Retinal pigment epithelial cell (primary cell): ENCODE data around the gene TDRD5.

ENCODE experiments used
- DNase-seq: peaks from one replicate; pipeline ENCODE4 v3.0.0-alpha.2; 2010; ENCODE audit warnings: low read depth
- H3K4me3 ChIP-seq: 2 replicates; pipeline ENCODE4 v1.5.1; 2011; ENCODE audit warnings: mild to moderate bottlenecking, low read length, control low read depth, moderate library complexity
- TF ChIP-seq, protein P1 (sequence below): conservative IDR thresholded peaks from 2 replicates; pipeline ENCODE4 v1.5.1; 2011; ENCODE audit warnings: low read depth, low read length, control low read depth, inconsistent platforms

Gene TDRD5, protein sequence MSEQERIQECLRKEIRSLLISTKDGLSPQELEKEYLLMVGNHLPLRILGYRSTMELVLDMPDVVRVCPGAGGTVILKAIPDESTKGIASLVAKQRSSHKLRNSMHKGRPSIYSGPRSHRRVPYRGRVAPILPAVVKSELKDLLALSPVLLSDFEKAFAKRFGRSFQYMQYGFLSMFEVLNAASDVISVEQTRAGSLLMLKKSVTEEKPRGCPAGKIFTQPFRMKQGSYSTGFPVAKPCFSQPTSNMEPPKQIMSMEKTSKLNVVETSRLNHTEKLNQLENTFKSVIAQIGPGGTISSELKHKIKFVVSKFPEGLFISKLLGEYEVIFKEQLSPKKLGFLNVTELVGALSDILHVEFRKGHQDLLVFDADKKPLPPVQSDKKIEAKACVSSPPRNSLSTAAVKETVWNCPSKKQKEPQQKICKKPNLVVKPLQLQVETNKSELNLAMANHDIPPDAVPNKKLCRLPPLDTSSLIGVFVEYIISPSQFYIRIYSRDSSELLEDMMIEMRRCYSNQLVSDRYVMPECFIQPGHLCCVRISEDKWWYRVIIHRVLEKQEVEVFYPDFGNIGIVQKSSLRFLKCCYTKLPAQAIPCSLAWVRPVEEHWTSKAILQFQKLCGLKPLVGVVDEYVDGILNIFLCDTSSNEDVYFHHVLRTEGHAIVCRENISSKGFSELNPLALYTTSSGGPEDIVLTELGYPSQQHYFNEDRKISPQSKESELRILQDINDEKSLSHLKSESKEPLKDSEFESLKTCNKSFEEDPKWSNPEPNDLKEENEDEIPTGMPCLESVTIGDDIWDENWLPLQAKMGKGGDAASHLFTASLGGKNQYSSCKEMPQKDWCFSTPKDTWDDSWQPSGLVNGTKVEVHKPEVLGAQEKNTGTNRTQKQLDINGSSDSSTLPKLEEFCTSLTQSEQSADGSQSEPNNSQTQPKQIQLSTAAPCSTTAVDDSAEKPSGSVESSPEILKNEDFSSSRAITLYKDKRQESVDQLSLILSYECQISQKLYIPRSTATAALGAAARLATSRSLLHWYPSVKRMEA

DNA sequence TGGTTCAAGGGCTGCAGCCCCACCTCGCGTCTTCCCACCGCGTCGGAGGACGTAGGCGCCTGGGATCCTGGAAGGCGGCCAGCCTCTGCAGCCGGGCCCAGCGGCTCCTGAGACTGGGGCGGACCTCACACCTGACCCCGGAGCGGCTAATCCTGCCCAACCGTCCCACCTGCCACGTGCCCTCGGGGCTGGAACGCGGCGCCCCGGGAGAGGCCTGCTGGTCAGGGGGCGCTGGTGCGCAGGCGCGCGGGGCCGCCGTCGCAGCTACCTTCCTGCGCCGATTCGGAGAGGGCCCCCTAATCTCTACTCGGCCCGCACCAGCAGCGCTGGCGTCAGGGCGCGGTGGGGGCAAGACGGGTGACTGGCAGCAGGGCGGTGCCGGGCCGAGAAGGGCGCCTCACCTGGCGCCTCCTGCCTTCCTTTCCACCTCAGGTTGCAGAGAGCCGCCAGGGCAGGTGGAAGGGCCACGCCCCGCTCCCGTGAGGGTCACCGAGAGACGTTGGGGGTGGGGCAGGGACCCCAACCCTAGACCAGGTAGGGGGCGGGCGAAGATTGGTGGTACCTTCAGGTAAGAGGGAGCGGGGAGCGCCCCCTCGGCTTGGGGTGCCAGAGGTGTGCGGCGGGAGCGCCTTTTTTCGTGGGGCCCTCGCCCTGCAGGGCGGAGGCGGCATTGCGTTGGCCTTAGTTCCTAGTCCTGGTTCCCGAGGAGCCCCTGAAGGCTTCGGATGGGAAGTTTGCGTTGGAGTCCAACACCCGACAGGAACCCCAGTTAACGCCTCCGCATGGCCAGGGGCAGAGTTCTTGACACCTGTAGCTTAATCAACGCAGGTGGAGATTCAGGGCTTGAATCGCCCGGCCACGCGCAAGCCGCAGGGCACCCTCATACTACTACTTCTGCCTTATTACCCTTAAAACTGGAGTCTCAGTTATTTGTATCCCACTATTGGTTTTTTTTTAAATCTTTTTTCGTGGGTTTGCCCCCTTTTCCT is at the start of gene TDRD5:
TDRD5 (plus strand) TSS at position 241 of the 989 bp plus-strand sequence. CDS start 784 bp downstream, outside the sequence.
- peak; percentile 36 for DNase-seq
- TF ChIP-seq, protein P1, sequence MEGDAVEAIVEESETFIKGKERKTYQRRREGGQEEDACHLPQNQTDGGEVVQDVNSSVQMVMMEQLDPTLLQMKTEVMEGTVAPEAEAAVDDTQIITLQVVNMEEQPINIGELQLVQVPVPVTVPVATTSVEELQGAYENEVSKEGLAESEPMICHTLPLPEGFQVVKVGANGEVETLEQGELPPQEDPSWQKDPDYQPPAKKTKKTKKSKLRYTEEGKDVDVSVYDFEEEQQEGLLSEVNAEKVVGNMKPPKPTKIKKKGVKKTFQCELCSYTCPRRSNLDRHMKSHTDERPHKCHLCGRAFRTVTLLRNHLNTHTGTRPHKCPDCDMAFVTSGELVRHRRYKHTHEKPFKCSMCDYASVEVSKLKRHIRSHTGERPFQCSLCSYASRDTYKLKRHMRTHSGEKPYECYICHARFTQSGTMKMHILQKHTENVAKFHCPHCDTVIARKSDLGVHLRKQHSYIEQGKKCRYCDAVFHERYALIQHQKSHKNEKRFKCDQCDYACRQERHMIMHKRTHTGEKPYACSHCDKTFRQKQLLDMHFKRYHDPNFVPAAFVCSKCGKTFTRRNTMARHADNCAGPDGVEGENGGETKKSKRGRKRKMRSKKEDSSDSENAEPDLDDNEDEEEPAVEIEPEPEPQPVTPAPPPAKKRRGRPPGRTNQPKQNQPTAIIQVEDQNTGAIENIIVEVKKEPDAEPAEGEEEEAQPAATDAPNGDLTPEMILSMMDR, result peak; percentile 1
- peak within 1 kb of the TSS; percentile 20 for H3K4me3 ChIP-seq

DNA sequence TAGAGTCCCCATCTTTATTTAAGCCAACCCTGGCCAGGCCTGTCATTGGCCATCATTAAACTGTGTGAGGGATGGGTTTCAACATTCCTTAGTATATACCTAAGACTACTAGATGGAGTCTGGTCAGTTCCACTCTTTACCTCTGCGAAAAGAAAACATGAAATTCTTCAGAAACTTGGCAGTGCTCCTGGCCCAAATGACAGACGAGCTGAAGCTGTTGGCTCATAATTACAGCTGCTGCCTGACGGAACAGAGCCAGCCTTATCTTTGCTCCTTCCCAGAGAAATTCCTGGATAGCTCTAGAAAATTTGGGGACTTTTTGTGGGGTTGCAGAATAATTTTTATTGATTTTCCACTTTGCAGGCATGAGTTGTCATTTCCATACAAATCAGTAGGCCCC is 46.3 kb upstream of the TDRD5 start:
- DNase-seq, result no peak
- TF ChIP-seq, protein P1, result no peak

DNA sequence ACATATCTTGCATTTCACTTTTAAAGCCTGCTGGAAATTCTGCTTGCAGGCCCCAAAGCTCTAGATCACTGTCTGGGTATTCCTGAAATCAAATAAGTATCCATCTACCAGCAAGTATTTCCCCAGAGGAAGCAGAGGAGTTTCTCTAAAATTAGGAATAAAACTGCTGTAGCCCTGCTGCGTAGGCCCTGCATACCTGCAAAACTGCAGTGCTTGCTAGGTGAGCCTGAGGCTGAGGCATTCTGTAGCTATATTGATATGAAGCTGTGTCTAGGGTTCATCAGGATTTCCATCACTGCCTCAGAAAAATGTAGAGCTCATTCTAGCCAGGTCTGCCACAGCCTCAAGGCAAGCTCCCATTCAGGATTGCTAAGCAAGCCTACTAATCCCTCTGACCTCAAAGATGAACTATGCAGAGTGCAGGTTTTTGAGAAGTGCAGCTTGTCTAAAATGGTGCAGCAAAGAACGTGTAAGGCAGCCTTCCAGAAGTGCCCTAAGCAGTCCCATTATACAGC is 44.6 kb upstream of the TDRD5 start:
- DNase-seq, result no peak
- TF ChIP-seq, protein P1, result no peak
- no peak overlapping the region for H3K4me3 ChIP-seq

More for the DNA sequence above, 46.3 kb upstream of the TDRD5 start:
- H3K4me3 ChIP-seq, result no peak overlapping the region

DNA sequence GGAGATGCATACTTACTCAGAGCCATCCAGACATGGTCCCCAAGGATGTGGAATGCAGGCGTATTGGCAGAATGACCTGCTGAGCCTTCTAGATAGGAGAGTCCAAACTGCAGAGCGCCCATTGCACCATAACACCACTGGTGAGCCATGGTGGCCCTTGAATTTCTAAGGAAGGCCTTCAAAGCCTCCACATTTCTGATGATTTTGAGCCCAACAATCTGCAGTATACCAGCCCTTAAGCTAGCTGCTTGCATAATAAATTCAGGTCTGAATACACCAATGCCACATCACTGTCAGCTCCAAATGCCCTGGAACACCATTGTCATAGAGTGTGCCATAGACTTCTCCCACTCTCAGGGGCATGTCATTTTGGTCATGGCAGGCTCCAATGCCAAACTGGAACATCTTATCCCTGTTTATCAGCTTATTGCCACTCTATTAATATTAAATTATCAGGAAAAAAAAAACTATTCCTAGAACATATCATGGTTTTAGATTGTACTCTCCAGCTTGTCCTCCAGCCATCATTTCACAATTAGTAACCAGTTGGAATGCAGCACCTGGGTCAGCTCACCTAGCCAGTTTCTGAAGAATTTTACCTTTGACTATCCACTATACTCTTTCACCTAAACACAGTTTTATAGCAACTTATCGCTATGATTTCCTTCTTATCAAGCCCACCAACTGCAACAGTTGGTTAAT is 42.8 kb upstream of the TDRD5 start:
- TF ChIP-seq, protein P1, result no peak
- DNase-seq, result no peak
- H3K4me3 ChIP-seq, result no peak overlapping the region

DNA sequence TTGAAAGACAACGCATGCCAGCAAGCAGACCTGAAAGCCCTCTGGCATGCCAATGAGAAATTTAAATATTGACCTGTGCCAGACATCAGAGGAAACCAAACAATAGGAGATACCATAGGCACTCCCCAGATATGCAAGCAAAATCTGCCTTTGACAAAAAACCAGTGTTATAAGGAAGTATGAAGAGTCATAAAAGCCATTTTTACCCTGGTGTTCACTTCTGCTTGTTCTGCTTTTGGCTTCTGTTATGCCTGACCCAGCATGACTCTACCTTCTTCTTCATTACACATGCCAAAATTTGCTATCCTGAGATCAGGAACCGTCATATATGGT is 42.3 kb upstream of the TDRD5 start:
- H3K4me3 ChIP-seq, result no peak overlapping the region
- TF ChIP-seq, protein P1, result no peak
- no peak for DNase-seq
